Hepatocyte (in vitro differentiated cells): ENCODE measurements around the gene KIF26B.

Source experiments
- CTCF ChIP-seq: fragments of 200-600 bp; sonication (generic); IDR thresholded peaks from 2 replicates; pipeline ENCODE4 v1.5.1; 2016; ENCODE audit warnings: antibody characterized with exemption, mild to moderate bottlenecking; ENCODE audit not compliant: poor library complexity
- EZH2 ChIP-seq: fragments of 200-600 bp; sonication (generic); IDR thresholded peaks from 2 replicates; pipeline ENCODE4 v1.6.1; 2016; ENCODE audit warnings: antibody characterized with exemption, mild to moderate bottlenecking, borderline replicate concordance
- EZH2phosphoT487 ChIP-seq: fragments of 200-600 bp; sonication (generic); IDR thresholded peaks from one replicate; pipeline ENCODE4 v1.6.1; 2018; ENCODE audit warnings: antibody characterized with exemption, mild to moderate bottlenecking, low read depth, moderate library complexity; ENCODE audit not compliant: unreplicated experiment, severe bottlenecking

GRCh38 chr1:245310571-245311531 lies 156.1 kb downstream of the KIF26B start:
- TF ChIP-seq CTCF (no peak), EZH2phosphoT487 (no peak), EZH2 (no peak)
